KMS-11 (cell line): ENCODE results near the gene CMSS1.

Experiments
- H2AFZ ChIP-seq: fragments of 200-600 bp; sonication (generic); 2 replicates; pipeline ENCODE4 v1.6.1; 2016; ENCODE audit warnings: antibody characterized with exemption, mixed run types, low read depth
- H3K27ac ChIP-seq: fragments of 200-600 bp; sonication (generic); 2 replicates; pipeline ENCODE4 v1.6.1; 2016; ENCODE audit warnings: mild to moderate bottlenecking, mixed run types
- H3K27me3 ChIP-seq: fragments of 200-600 bp; sonication (generic); 2 replicates; pipeline ENCODE4 v1.6.1; 2017; ENCODE audit warnings: mild to moderate bottlenecking, low read depth, mixed run types, moderate library complexity; ENCODE audit not compliant: insufficient read depth
- H3K36me3 ChIP-seq: fragments of 200-600 bp; sonication (generic); 2 replicates; pipeline ENCODE4 v1.6.1; 2017; ENCODE audit warnings: mild to moderate bottlenecking, mixed run types; ENCODE audit not compliant: insufficient read depth
- H3K4me1 ChIP-seq: fragments of 200-600 bp; sonication (generic); 2 replicates; pipeline ENCODE4 v1.6.1; 2016; ENCODE audit warnings: mild to moderate bottlenecking, low read depth, mixed run types; ENCODE audit not compliant: poor library complexity, severe bottlenecking
- H3K4me2 ChIP-seq: fragments of 200-600 bp; sonication (generic); 2 replicates; pipeline ENCODE4 v1.7.0; 2016; ENCODE audit warnings: mild to moderate bottlenecking, mixed run types
- H3K4me3 ChIP-seq: fragments of 200-600 bp; sonication (generic); IDR thresholded peaks from 2 replicates; pipeline ENCODE4 v1.6.1; 2017; ENCODE audit warnings: low read depth, low read length, mixed read lengths; ENCODE audit not compliant: insufficient read depth
- H3K79me2 ChIP-seq: fragments of 200-600 bp; sonication (generic); 2 replicates; pipeline ENCODE4 v1.6.1; 2016; ENCODE audit warnings: low read depth, mixed run types; ENCODE audit not compliant: insufficient read depth
- H3K9ac ChIP-seq: fragments of 200-600 bp; sonication (generic); 2 replicates; pipeline ENCODE4 v1.6.1; 2016; ENCODE audit warnings: mild to moderate bottlenecking, mixed run types
- H4K20me1 ChIP-seq: fragments of 200-600 bp; sonication (generic); 2 replicates; pipeline ENCODE4 v1.6.1; 2016; ENCODE audit warnings: mild to moderate bottlenecking, mixed run types; ENCODE audit not compliant: insufficient read depth
- CTCF ChIP-seq: fragments of 200-600 bp; sonication (generic); conservative IDR thresholded peaks from 2 replicates; pipeline ENCODE4 v1.6.1; 2017; ENCODE audit warnings: low read depth, mild to moderate bottlenecking, antibody characterized with exemption, low read length, moderate library complexity, mixed read lengths

CMSS1 gene

GRCh38 chr3:99870712-99871111 lies 53.0 kb downstream of the CMSS1 start:
- Histone ChIP-seq H3K9ac (no peak overlapping the region), H2AFZ (no peak overlapping the region), H3K4me2 (peak overlapping the region; percentile 76; the same call in 1 of the 2 replicates), H3K4me1 (peaks cover 100% of the 10 kb centered on the region), H4K20me1 (no peaks in the 10 kb centered on the region), H3K27ac (peak overlapping the region; percentile 80; the same call in 1 of the 2 replicates), H3K27me3 (no peaks in the 10 kb centered on the region), H3K79me2 (peaks cover 49% of the 10 kb centered on the region), H3K36me3 (no peaks in the 10 kb centered on the region), H3K4me3 (no peak overlapping the region)
- no peak for TF ChIP-seq CTCF

- H3K36me3 ChIP-seq, result no peaks in the 10 kb centered on the region
- peak overlapping the region; percentile 76 for H3K4me2 ChIP-seq
- no peaks in the 10 kb centered on the region for H3K27me3 ChIP-seq
- no peak overlapping the region for H3K4me3 ChIP-seq
- no peak for TF ChIP-seq CTCF
- H4K20me1 ChIP-seq, result no peaks in the 10 kb centered on the region
- peaks cover 52% of the 10 kb centered on the region for H3K79me2 ChIP-seq
- peak overlapping the region; percentile 80 for H3K27ac ChIP-seq
- peaks cover 94% of the 10 kb centered on the region for H3K4me1 ChIP-seq
- peak overlapping the region; percentile 25; the same call in 1 of the 2 replicates for H3K9ac ChIP-seq
- no peak overlapping the region for H2AFZ ChIP-seq
Observed at GRCh38 chr3:99871231-99872045, 53.8 kb downstream of the CMSS1 start.

GRCh38 chr3:99872923-99873254 lies 55.2 kb downstream of the CMSS1 start:
- H2AFZ ChIP-seq, result no peak overlapping the region
- H3K4me2 ChIP-seq, result peak overlapping the region; percentile 76
- no peaks in the 10 kb centered on the region for H3K27me3 ChIP-seq
- H3K79me2 ChIP-seq, result peaks cover 52% of the 10 kb centered on the region
- peaks cover 89% of the 10 kb centered on the region for H3K4me1 ChIP-seq
- H4K20me1 ChIP-seq, result no peaks in the 10 kb centered on the region
- no peak for TF ChIP-seq CTCF
- no peak overlapping the region for H3K4me3 ChIP-seq
- no peaks in the 10 kb centered on the region for H3K36me3 ChIP-seq
- H3K27ac ChIP-seq, result peak overlapping the region; percentile 80
- peak overlapping the region; percentile 25; the same call in 1 of the 2 replicates for H3K9ac ChIP-seq

GRCh38 chr3:99873269-99874102 lies 55.8 kb downstream of the CMSS1 start:
- Histone ChIP-seq H3K4me1 (peaks cover 89% of the 10 kb centered on the region), H3K36me3 (no peaks in the 10 kb centered on the region), H3K27me3 (no peaks in the 10 kb centered on the region), H2AFZ (no peak overlapping the region), H3K9ac (peak overlapping the region; percentile 25; the same call in 1 of the 2 replicates), H3K4me3 (no peak overlapping the region), H3K4me2 (peak overlapping the region; percentile 76), H4K20me1 (no peaks in the 10 kb centered on the region), H3K27ac (peak overlapping the region; percentile 80), H3K79me2 (peaks cover 48% of the 10 kb centered on the region)
- TF ChIP-seq CTCF, result no peak
